Erythroblast (primary cell): Measurements from ENCODE around the gene TSPAN32.

ENCODE experiments used
- GATA1 ChIP-seq: IDR thresholded peaks from 2 replicates; pipeline ENCODE4 v1.6.1; 2011; ENCODE audit warnings: low read depth, mild to moderate bottlenecking, control low read depth, low read length, moderate library complexity
- POLR2A ChIP-seq: IDR thresholded peaks from 2 replicates; pipeline ENCODE4 v1.6.1; 2011; ENCODE audit warnings: mild to moderate bottlenecking, low read length

DNA sequence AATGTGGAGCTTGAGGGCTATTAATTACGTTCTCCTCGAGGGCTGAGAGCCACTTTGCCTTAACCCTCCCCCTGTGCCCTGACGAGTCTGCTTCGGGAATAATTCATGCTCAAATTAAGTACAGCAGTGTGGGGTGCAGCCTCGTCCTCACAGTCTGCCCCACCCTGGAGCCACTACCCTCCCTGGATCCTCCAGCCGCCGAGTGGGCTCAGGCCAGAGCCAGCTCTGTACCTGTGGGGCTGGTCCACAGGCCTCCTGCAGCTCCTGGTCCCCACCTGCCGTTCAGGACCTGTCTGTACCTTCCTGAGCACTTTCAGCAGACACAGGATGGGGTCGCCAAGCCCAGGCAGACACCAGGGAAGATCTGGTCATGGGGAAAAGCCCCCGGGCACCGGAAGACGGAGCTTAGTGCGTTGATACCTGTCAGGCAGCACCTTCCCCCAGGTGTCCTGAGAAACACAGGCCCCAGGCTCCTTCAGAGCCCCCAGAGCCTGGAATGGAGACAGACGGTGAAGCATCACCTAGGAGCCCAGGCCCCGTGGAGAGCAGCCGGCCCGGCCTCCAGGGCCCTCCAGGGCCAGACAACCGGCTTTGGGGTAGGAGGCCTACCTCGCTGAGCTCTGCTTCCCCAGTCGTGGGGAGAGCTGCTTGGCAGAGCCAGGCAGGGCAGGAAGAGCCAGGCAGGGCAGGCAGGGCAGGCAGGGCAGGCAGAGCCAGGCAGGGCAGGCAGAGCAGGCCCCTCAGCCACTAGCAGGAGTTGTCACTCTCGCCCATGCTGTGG, 9.7 kb downstream of the TSPAN32 start:
- TF ChIP-seq POLR2A (no peak), GATA1 (no peak)
